ENCODE results near the gene ARHGDIB. TPM values are rescaled to one million over a fixed set of nuclear protein-coding genes. Genes with fewer than 3 reads are reported as not detected.

The ARHGDIB gene
- total and polyA plus RNA-seq, 2 of the 4 experiments (the other 2 are of a cell fraction) = 24.9 to 30.7 TPM

- H4K5ac ChIP-seq (ENCODE audit: low read depth, low read length) = no peak overlapping the region
- no peak overlapping the region for H3K23ac ChIP-seq (ENCODE audit: low read depth, low read length)
- dilution Hi-C loops (cut with HindIII; ENCODE audit: low sequenced_read_pairs, unreplicated experiment) (no loop called here), in situ Hi-C loops (cut with MboI; ENCODE audit: low sequenced_read_pairs) (no loop called here), intact Hi-C loops (cut with micrococcal nuclease) (no loop called here)
- H2BK15ac ChIP-seq (ENCODE audit: low read depth, low read length) = no peak overlapping the region
- H3K56ac ChIP-seq (ENCODE audit: extremely low read depth, insufficient read depth, low read length) = no peak overlapping the region
- H2AFZ ChIP-seq (replicated peaks; ENCODE audit: low read length, poor library complexity) = no peak overlapping the region
- no TSS peak for BruUV-seq (replicated peaks)
- no CpG with 5 or more reads among the region's 4 CpGs for WGBS, 2 experiments (ENCODE audit: extremely low coverage in 2 of 2, insufficient read length in 1 of 2)
- no peak overlapping the region for H3K4me3 ChIP-seq (ENCODE audit: insufficient read depth, low read depth, low read length)
- no peaks in the 10 kb centered on the region; the same call in 1 of the 2 replicates for H3K9me1 ChIP-seq (ENCODE audit: insufficient read depth, low read length)
- H2BK120ac ChIP-seq (ENCODE audit: low read depth, low read length) = no peak overlapping the region
- peaks cover 3% of the 10 kb centered on the region; the same call in 1 of the 2 replicates for H3K4me1 ChIP-seq (ENCODE audit: control insufficient read depth, insufficient read depth, low read length)
- ChIA-PET POLR2A (ENCODE audit: unreplicated experiment) (no interaction called here), CTCF (no interaction called here)
- H3K4me2 ChIP-seq (ENCODE audit: low read depth, low read length) = no peak overlapping the region
- H2BK20ac ChIP-seq (ENCODE audit: low read depth, low read length) = 0 out of 2 replicates have a peak overlapping the region, but pooled peaks have one; percentile 9
- H3K14ac ChIP-seq (replicated peaks; ENCODE audit: low read depth, low read length) = no peak overlapping the region
- H3K9ac ChIP-seq (ENCODE audit: low read depth, low read length) = no peak overlapping the region
- H3K9me3 ChIP-seq (ENCODE audit: control insufficient read depth, insufficient read depth, low read length) = no peaks in the 10 kb centered on the region
- no peak overlapping the region for H3K18ac ChIP-seq (ENCODE audit: low read depth, low read length)
- H3K79me1 ChIP-seq (ENCODE audit: low read depth in 1 of 2, low read length in 2 of 2) = no peaks in the 10 kb centered on the region
- H2BK5ac ChIP-seq (ENCODE audit: low read depth, low read length, poor library complexity, severe bottlenecking) = no peak overlapping the region
- no peak overlapping the region for H2AK9ac ChIP-seq (replicated peaks; ENCODE audit: low read depth, low read length, poor library complexity)
- ATAC-seq (ENCODE audit: low read depth) = no peak
- no peak for DNase-seq
- no peak overlapping the region for H3K27ac ChIP-seq (ENCODE audit: insufficient read depth, low read length)
- no peaks in the 10 kb centered on the region for H3K36me3 ChIP-seq (ENCODE audit: control insufficient read depth, insufficient read depth, low read length)
- no peak overlapping the region for H4K8ac ChIP-seq (ENCODE audit: low read depth in 2 of 2, low read length in 2 of 2)
- H3K27me3 ChIP-seq (ENCODE audit: control insufficient read depth, insufficient read depth, low read length) = no peaks in the 10 kb centered on the region
- no peak overlapping the region for H4K91ac ChIP-seq (ENCODE audit: insufficient read depth, low read depth, low read length)
- TF ChIP-seq, protein P1, sequence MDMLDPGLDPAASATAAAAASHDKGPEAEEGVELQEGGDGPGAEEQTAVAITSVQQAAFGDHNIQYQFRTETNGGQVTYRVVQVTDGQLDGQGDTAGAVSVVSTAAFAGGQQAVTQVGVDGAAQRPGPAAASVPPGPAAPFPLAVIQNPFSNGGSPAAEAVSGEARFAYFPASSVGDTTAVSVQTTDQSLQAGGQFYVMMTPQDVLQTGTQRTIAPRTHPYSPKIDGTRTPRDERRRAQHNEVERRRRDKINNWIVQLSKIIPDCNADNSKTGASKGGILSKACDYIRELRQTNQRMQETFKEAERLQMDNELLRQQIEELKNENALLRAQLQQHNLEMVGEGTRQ (IDR thresholded peaks at IDR 0.05; ENCODE audit: low read depth, low read length) = no peak
- TF ChIP-seq FOS (IDR thresholded peaks at IDR 0.05; ENCODE audit: low read depth, low read length) = no peak
- no peak for TF ChIP-seq RCOR1 (IDR thresholded peaks at IDR 0.05; ENCODE audit: insufficient replicate concordance, low read length)
- TF ChIP-seq BHLHE40 (IDR thresholded peaks at IDR 0.05; ENCODE audit: low read depth, low read length) = no peak
- TF ChIP-seq CEBPB (IDR thresholded peaks at IDR 0.05; ENCODE audit: low read depth, low read length) = no peak
- no peak for TF ChIP-seq RAD21 (IDR thresholded peaks at IDR 0.05; ENCODE audit: low read length)
- TF ChIP-seq MXI1 (IDR thresholded peaks at IDR 0.05; ENCODE audit: borderline replicate concordance, low read depth, low read length) = no peak
- TF ChIP-seq CHD1 (IDR thresholded peaks at IDR 0.05; ENCODE audit: low read depth, low read length) = no peak
- no peak for TF ChIP-seq RFX5 (IDR thresholded peaks at IDR 0.05; ENCODE audit: low read depth, low read length)
- TF ChIP-seq, protein P2, sequence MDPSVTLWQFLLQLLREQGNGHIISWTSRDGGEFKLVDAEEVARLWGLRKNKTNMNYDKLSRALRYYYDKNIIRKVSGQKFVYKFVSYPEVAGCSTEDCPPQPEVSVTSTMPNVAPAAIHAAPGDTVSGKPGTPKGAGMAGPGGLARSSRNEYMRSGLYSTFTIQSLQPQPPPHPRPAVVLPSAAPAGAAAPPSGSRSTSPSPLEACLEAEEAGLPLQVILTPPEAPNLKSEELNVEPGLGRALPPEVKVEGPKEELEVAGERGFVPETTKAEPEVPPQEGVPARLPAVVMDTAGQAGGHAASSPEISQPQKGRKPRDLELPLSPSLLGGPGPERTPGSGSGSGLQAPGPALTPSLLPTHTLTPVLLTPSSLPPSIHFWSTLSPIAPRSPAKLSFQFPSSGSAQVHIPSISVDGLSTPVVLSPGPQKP (IDR thresholded peaks at IDR 0.05; ENCODE audit: borderline replicate concordance, low read depth, low read length) = no peak
- TF ChIP-seq CTCF (conservative IDR thresholded peaks at IDR 0.05; ENCODE audit: low read depth, low read length) = no peak
- TF ChIP-seq NFE2L2 (IDR thresholded peaks at IDR 0.05; ENCODE audit: low read depth, low read length) = no peak
- TF ChIP-seq SMC3 (IDR thresholded peaks at IDR 0.05; ENCODE audit: low read depth, low read length) = no peak
- no peak for TF ChIP-seq MAFK (IDR thresholded peaks at IDR 0.05; ENCODE audit: low read depth, low read length)
- TF ChIP-seq POLR2A (IDR thresholded peaks at IDR 0.05; ENCODE audit: low read depth, low read length) = no peak
- no peak for TF ChIP-seq MAZ (IDR thresholded peaks at IDR 0.05; ENCODE audit: borderline replicate concordance, low read depth, low read length)
- H4K20me1 ChIP-seq (ENCODE audit: insufficient read depth, low read length) = no peaks in the 10 kb centered on the region
- H3K4ac ChIP-seq (ENCODE audit: low read depth, low read length) = no peak overlapping the region
- H2AK5ac ChIP-seq (ENCODE audit: low read depth, low read length) = no peak overlapping the region
These were observed 26.4 kb downstream of the ARHGDIB start for GRCh38 chr12:14935031-14935430.
